Peyer's patch (tissue), 4 donors: ENCODE measurements around the gene VCAM1. TPM values are rescaled to one million over a fixed set of nuclear protein-coding genes. Genes with fewer than 3 reads are reported as not detected.

Experiments
- DNase-seq, 3 donors: peaks; one replicate each; pipeline ENCODE4 v3.0.0-alpha.2; 2017 to 2019
- H3K27ac ChIP-seq, 4 donors: fragments of 200-600 bp; sonication (generic); one replicate each; pipeline ENCODE4 v1.5.1; 2016 to 2019
- H3K27me3 ChIP-seq, 2 donors: fragments of 200-600 bp; sonication (generic); one replicate each; pipeline ENCODE4 v1.5.1; 2019
- H3K36me3 ChIP-seq, 3 donors: fragments of 200-600 bp; sonication (generic); one replicate each; pipeline ENCODE4 v1.5.1; 2016 to 2019
- H3K4me1 ChIP-seq, 4 donors: fragments of 200-600 bp; sonication (generic); one replicate each; pipeline ENCODE4 v1.5.1; 2016 to 2019
- H3K4me3 ChIP-seq, 4 donors: fragments of 200-600 bp; sonication (generic); 1 replicate in 3 of 4; 2 replicates in 1 of 4; pipeline ENCODE4 v1.5.1; 2016 to 2019; ENCODE audit warnings: mild to moderate bottlenecking in 1 of 4
- H3K9me3 ChIP-seq, 4 donors: fragments of 200-600 bp; sonication (generic); one replicate each; pipeline ENCODE4 v1.5.1; 2016 to 2019; ENCODE audit warnings: mild to moderate bottlenecking in 1 of 4
- CTCF ChIP-seq, 6 experiments: fragments of 450-650 bp in 4 of 6; fragments of 200-600 bp in 2 of 6; sonication (generic) in 1 of 6; IDR thresholded peaks; one replicate each; pipeline ENCODE4 v1.5.1; 2017 to 2019; ENCODE audit warnings: antibody characterized with exemption in 6 of 6, mild to moderate bottlenecking in 3 of 6, moderate library complexity in 1 of 6
- POLR2A ChIP-seq, 2 donors: fragments of 450-650 bp; IDR thresholded peaks; one replicate each; pipeline ENCODE4 v1.5.1; 2017; ENCODE audit warnings: antibody characterized with exemption in 2 of 2, mild to moderate bottlenecking in 2 of 2, moderate library complexity in 2 of 2
- total RNA-seq, 4 donors: library from RNA; depleted of rRNA; stranded (reverse); fragments of >200 nt; gene quantifications; one replicate each; pipeline ENCODE4 v1.1.0, GENCODE V29; 2016

VCAM1 gene, protein sequence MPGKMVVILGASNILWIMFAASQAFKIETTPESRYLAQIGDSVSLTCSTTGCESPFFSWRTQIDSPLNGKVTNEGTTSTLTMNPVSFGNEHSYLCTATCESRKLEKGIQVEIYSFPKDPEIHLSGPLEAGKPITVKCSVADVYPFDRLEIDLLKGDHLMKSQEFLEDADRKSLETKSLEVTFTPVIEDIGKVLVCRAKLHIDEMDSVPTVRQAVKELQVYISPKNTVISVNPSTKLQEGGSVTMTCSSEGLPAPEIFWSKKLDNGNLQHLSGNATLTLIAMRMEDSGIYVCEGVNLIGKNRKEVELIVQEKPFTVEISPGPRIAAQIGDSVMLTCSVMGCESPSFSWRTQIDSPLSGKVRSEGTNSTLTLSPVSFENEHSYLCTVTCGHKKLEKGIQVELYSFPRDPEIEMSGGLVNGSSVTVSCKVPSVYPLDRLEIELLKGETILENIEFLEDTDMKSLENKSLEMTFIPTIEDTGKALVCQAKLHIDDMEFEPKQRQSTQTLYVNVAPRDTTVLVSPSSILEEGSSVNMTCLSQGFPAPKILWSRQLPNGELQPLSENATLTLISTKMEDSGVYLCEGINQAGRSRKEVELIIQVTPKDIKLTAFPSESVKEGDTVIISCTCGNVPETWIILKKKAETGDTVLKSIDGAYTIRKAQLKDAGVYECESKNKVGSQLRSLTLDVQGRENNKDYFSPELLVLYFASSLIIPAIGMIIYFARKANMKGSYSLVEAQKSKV
- total RNA-seq, result 1 to 10 TPM in 3 of 4 donors, under 1 TPM in 1; 0.88 to 9.1 (median 2.7) TPM

DNA sequence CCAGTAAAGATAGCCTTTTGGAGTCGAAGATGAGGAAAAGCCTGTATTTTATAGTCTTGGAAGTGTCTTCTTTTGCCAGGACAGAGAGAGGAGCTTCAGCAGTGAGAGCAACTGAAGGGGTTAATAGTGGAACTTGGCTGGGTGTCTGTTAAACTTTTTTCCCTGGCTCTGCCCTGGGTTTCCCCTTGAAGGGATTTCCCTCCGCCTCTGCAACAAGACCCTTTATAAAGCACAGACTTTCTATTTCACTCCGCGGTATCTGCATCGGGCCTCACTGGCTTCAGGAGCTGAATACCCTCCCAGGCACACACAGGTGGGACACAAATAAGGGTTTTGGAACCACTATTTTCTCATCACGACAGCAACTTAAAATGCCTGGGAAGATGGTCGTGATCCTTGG lies at the start of gene VCAM1:
Gene VCAM1, plus strand, starts transcription at position 253 of the 400 bp plus-strand sequence. Its CDS starts 119 bp downstream, at position 372.
- H3K36me3 ChIP-seq, result no peaks in the 10 kb centered on the region
- TF ChIP-seq CTCF (IDR thresholded peaks at IDR 0.05) (no peak), POLR2A (IDR thresholded peaks at IDR 0.05) (no peak)
- H3K27me3 ChIP-seq, result no peaks in the 10 kb centered on the region
- DNase-seq, result peak in 1 of 3 donors; percentile 19
- no peaks in the 10 kb centered on the region for H3K9me3 ChIP-seq
- peak within 1 kb of the TSS in 3 of 4 donors; percentile 0 to 21 (median 16) for H3K4me3 ChIP-seq
- H3K4me1 ChIP-seq, result no peaks in the 10 kb centered on the region
- peak within 1 kb of the TSS; percentile 5 to 47 (median 30) for H3K27ac ChIP-seq

DNA sequence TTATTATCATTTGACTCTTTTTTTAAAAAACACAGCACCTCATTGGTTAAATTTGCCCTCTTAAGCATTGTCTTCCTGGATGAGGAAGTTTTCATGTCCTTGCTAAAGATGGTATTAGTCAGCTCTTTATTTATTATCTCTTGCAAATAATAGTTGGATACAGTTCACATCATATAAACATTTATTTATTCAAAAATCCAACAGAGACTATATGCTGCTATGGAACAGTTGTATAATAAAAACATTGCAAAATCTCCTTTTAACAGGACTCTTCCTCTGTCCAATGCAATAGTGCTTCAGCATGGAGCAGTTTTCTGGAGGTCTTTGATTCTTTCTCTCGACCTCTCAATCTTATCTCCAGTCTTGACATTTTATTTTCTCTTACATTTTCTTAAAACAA lies 49.5 kb upstream of the VCAM1 start:
- H3K27me3 ChIP-seq, result no peaks in the 10 kb centered on the region
- H3K4me3 ChIP-seq, result no peak overlapping the region
- no peak for TF ChIP-seq POLR2A (IDR thresholded peaks at IDR 0.05)
- no peaks in the 10 kb centered on the region for H3K9me3 ChIP-seq
- H3K36me3 ChIP-seq, result no peaks in the 10 kb centered on the region
- DNase-seq, result no peak
- no peak overlapping the region for H3K27ac ChIP-seq
- no peaks in the 10 kb centered on the region for H3K4me1 ChIP-seq

DNA sequence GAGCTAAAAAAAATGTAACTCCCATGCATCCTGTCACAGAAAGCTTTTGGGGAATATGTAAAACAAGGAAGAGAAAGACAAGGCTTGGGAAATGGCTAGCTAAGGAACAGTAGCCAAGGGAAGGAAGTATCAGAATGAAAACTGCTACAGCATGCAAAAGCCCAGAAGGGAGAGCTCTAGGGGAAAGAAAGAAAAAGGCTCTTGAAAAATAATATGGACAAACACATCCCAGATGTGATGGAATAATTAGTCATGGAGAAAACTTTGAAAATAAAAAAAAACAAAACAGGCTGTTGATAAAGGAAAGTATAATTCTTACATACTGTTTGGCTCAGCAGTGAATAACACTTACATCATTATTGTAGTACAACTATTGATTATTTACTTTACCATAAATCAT lies 47.9 kb upstream of the VCAM1 start:
- H3K4me3 ChIP-seq, result no peak overlapping the region
- no peaks in the 10 kb centered on the region for H3K27me3 ChIP-seq
- H3K4me1 ChIP-seq, result no peaks in the 10 kb centered on the region
- TF ChIP-seq CTCF (IDR thresholded peaks at IDR 0.05) (no peak), POLR2A (IDR thresholded peaks at IDR 0.05) (no peak)
- DNase-seq, result no peak
- no peaks in the 10 kb centered on the region for H3K9me3 ChIP-seq
- no peak overlapping the region for H3K27ac ChIP-seq
- no peaks in the 10 kb centered on the region for H3K36me3 ChIP-seq

DNA sequence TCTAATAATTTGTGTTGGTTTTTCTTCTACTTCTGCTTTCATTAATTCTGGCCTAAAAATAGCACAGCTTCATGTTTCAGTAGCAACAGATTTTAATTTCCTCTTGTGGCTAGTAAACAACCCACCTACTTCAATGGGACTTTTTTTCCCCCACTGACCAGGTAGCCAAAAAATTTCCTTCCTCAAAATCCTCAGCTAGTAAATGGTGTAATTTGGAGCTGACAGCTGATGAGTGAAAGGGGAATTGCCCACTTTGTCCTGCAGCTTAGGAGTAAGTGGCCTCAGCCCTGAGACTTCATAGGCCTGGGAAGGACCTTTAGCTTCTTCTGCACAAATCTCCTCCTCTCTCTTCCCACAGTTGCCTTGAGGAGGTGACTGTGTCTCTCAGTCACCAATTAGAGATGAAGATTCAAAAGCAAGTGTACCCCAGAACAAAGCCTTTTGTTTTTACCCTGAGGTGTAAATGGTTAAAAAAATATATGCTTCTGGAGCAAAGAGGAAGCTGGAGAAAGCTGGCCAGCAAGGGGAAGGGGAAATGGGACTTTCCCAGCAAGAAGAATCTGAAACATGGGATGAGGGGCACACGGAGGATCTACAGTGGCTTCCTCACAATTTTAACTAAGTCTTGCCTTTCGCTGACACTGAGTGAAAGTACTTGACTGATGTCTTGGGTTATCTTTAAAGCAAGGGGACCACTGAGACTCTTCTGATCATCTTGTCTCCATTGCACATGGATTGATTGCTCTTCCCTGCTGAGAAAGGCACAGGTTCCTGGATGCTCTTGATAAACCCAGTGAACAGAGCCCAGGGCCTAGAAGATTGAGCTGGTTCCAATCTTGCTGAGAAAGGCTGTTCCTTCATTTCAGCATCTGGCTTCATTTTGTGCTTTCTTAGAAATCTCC lies 35.8 kb upstream of the VCAM1 start:
- no peak for TF ChIP-seq CTCF (IDR thresholded peaks at IDR 0.05)
- TF ChIP-seq POLR2A (IDR thresholded peaks at IDR 0.05), result no peak
- Histone ChIP-seq H3K36me3 (no peaks in the 10 kb centered on the region), H3K4me1 (no peaks in the 10 kb centered on the region), H3K4me3 (no peak overlapping the region), H3K27me3 (no peaks in the 10 kb centered on the region), H3K9me3 (no peaks in the 10 kb centered on the region), H3K27ac (no peak overlapping the region)
- no peak for DNase-seq

GRCh38 chr1:100699744-100700143 lies 19.8 kb upstream of the VCAM1 start:
- TF ChIP-seq CTCF (IDR thresholded peaks at IDR 0.05), result no peak
- no peak for TF ChIP-seq POLR2A (IDR thresholded peaks at IDR 0.05)
- DNase-seq, result no peak
- Histone ChIP-seq H3K27me3 (no peaks in the 10 kb centered on the region), H3K27ac (no peak overlapping the region), H3K36me3 (no peaks in the 10 kb centered on the region), H3K4me1 (no peaks in the 10 kb centered on the region), H3K9me3 (no peaks in the 10 kb centered on the region), H3K4me3 (no peak overlapping the region)
